Measurements from ENCODE around the gene MAML2.

The MAML2 gene

GRCh38 chr11:96098511-96099241 is 244.3 kb downstream of the MAML2 start:
- DNase-seq (ENCODE audit: low spot score) = no peak

DNA sequence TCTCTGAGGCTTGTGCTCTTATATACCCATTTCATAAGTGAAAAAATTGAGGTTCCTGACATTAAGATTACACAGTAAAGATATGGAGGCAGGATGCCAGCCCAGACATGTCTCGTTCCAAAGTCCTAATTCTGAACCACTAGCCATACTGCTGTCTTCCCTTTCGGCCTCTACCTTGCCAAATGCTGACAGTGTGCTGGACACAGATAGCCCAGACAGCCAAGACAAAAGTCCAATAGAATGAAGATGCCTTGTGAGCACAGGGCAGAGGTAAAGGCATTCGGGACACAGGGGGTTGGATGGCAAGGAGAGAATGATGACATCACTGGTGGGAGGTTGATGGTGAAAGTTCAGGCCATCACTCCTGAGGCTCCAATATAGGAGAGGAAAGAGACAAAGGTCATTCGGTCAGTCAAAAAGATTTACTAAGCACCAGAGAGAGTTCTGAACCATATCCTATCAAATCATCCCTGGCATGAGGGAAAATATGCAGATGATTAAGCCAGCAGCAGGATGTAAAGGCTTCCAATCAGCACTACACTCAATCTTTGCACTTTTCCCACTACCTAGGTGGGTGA is 245.1 kb downstream of the MAML2 start:
- no peak for DNase-seq (ENCODE audit: low spot score)

GRCh38 chr11:96096360-96096759 is 246.6 kb downstream of the MAML2 start:
- DNase-seq (ENCODE audit: low spot score) = no peak

DNA sequence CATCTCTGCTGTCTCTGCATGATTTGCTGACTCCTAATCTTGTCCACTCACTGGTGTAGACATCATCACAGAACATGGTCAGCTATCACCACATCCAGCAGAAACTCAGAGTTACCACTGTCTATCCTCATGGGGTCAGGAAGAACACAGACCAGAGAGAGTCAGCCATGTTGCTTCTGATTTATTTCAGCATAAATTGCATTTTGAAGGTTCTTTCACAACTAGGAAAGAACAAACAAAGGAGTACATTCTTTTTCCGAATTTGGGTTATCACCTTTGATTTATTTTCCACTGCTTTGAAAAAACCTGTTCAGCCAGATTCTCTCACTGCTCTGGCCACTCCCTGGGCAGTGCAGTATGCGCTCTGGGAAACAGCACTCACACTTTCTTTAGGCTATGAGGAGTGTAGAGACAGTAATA is 247.1 kb downstream of the MAML2 start:
- DNase-seq (ENCODE audit: low spot score) = no peak

DNA sequence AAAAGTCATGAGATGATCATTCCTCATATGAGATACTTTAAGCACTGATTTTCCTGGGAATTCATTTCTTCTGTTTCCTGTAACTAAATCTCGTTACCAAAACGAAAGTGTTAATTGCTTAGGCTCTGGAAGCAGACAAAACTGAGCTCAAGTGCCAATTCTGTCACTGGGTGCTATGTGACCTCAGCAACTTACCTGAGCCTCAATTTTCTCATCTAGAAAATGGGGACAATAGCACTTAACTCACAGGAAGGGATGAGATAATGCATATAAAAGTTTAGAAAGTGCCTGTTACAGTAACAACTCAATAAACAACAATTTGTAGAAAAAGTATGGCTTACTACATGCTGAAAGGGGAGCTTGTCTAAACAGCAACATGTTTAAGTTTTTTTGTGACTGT is 248.8 kb downstream of the MAML2 start:
- DNase-seq (ENCODE audit: low spot score) = no peak

DNA sequence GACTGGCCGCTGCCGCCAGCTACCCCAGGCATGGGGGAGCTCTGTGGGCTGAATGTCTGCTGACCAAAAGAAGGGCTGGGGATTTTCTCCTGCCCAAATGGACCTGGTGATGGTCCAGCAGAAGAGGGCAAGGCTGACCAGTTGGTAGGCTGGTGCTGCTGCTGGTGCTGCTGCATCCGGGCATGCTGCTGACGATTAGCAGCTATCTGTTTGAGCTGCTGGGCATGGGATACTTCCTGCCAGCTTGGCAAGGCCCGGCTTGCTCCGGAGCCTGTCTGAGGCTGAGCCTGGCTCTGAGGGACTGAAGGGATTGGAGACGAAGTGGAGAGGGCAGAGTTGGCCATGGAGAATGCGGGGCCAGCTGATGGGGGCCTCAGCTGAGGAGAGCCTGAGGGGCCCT is 250.5 kb downstream of the MAML2 start:
- no peak for DNase-seq (ENCODE audit: low spot score)

DNA sequence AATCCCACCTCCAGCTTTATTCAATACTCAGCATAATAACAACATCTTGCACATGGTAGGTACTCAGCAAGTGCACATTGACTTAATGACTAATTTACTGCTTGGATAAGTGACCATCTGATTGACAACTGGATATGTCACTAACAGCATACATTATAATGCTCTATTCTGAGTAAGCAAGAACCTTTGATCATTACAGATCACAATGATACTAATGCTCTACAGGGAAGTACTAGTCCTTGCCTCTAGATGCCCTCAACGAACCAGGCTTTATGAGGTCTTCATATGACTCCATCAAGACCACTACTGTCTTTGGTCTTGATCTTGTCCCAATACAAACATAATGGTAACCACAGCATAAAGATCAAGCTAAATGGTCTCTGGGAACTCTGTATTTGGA is 251.5 kb downstream of the MAML2 start:
- peak; percentile 53 for DNase-seq (ENCODE audit: low spot score)

DNA sequence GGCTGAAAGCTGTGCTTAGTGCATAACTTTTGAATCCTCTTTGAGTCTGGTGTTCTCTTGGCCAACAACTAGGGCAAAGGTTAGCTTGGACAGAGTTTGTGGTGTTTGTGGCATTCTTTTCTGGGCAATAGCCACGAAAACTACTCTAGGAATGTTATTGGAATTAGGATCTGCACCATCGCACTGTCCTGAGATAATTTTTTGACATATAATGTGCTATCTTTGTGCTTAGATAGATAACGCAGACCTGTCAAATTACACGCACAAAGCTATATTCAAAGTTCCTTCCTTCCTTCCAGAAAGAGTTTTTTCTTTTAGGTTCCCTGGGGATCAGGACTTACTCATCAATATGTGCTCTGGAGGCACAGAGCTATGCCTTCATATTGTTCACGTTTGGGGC is 252.3 kb downstream of the MAML2 start:
- DNase-seq (ENCODE audit: low spot score) = no peak

GRCh38 chr11:96088914-96089313 is 254.1 kb downstream of the MAML2 start:
- DNase-seq (ENCODE audit: low spot score) = no peak

DNA sequence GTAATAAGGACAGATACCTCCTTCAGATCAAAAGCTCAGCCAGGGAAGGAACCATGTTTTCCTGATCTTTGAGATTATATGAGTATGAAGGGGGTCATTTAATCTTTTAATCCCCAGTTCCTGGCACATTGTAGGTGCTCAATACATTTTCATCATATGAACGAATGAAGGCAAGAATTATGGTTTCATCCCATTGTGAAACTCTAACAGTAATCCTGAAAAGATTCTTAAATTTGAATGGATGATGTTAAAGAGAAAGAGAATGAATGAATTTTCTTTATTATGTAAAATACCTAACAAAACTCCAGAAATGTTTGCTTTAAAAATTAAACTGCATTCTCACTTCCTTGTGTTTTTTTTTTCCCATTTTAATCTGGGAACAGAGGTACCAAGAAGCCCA is 256.9 kb downstream of the MAML2 start:
- DNase-seq (ENCODE audit: low spot score) = no peak

GRCh38 chr11:96085319-96085930 is 257.6 kb downstream of the MAML2 start:
- no peak for DNase-seq (ENCODE audit: low spot score)

DNA sequence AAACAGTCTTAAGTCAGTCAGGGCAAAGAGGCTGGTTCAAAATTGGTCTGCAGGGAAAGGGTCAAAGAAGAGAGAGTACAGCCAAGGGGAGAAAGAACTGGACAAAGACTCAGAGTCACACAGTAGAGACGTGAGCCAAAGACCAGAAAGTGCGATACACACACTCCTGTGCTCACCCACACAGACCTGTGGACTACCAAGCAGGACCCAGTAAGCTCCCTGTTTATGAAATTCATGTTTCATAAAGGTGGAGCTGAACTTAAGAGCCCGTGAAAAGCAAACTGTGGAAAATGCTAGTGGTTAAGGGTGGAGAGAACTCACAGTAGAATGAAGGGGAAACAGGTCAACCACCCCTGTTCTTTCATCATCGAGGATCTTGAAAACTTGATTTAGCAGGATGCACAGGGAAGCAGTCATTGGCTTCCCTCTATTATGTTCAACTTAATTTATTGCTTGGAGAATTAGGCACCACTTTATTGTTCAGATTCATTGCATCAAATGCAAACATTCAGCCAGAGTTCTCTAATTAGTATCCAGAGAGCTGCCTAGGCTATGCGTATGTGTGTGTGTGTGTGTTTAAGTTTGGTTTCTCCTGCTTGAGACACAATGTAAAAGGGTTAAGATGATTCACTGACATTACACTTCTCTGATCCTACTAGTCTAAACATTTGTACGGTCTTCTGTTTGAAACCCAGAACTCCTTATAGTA is 258.2 kb downstream of the MAML2 start:
- DNase-seq (ENCODE audit: low spot score) = no peak

DNA sequence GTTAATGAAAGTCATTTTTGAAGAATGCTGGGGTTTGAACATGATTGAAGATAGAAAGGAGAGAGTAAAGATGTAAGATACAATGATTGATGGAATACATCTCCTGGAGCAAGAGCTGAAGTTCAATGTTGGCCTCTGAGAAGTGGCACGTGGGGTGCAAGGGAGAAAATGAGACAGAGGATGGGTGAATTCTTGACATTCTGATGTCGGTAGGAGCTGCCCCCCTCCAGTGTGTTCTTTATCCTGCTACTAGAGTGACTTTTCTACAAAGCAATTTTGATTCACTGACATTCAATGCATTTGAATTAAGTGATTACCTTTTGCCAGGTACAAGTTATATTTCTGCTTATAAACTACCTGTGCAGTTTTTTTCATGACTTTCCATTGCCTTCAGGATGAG is 260.1 kb downstream of the MAML2 start:
- no peak for DNase-seq (ENCODE audit: low spot score)

GRCh38 chr11:96082002-96082899 is 260.7 kb downstream of the MAML2 start:
- no peak for DNase-seq (ENCODE audit: low spot score)

GRCh38 chr11:96081561-96081960 is 261.4 kb downstream of the MAML2 start:
- DNase-seq (ENCODE audit: low spot score) = no peak

DNA sequence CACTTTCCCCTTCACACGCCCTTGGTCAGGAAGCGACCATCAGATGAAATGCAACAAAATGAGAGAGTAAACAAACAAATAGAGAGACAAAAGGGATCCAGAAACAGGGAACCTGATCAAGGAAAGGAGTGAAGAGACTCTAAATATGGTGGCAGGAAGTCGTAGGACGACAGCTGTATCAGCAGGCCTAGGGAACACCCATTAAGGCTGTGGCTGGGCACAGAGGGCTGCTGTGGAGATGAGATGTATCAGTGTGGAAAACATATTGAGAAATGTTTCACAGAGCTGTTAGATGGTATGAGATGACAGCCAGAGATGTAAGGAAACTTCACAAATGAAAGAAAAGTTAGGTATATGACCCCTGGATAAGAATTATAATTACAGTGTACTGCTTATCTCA is 263.3 kb downstream of the MAML2 start:
- DNase-seq (ENCODE audit: low spot score) = no peak

DNA sequence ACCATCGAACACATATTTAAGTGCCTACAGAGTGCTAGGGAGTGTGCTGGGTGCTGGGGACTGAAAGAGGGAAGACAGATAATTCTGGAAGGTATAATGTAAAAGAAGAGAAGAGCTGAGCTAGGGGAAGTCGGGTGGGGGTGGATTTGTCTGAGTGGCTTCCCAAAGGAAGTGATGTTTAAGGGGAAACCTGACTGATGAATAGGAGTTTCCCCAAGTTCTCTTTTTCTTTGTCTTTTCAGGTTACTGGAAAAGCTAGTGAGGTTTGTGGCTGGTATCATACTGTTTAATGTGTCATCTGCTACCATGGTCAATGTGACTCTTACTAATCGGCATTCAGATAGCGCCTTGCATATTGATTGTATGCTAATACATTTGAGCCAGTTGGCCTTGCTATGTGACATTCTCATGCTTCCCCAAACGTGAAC is 267.4 kb downstream of the MAML2 start:
- DNase-seq (ENCODE audit: low spot score) = no peak

GRCh38 chr11:96074551-96075310 is 268.3 kb downstream of the MAML2 start:
- DNase-seq (ENCODE audit: low spot score) = no peak

GRCh38 chr11:96073536-96073935 is 269.5 kb downstream of the MAML2 start:
- no peak for DNase-seq (ENCODE audit: low spot score)

GRCh38 chr11:96072592-96072991 is 270.4 kb downstream of the MAML2 start:
- no peak for DNase-seq (ENCODE audit: low spot score)

- DNase-seq (ENCODE audit: low spot score) = no peak
These were observed 272.5 kb downstream of the MAML2 start for GRCh38 chr11:96070453-96070852.
